ENCODE results near the gene TTC33. TPM values are rescaled to one million over a fixed set of nuclear protein-coding genes. Genes with fewer than 3 reads are reported as not detected.

The TTC33 gene
- total RNA-seq, 4 donors from 2014 or later, result 18.8 to 123 (median 39.7) TPM

- DNase-seq, result no peak
- intact Hi-C loops (cut with DNase I; ENCODE audit: low total_unique reads), result no loop called here
- no peaks in the 10 kb centered on the region for H3K27me3 ChIP-seq
- TF ChIP-seq CTCF (IDR thresholded peaks at IDR 0.05) (no peak), POLR2A (IDR thresholded peaks at IDR 0.05) (no peak)
- no peaks in the 10 kb centered on the region for H3K36me3 ChIP-seq
- H3K9me3 ChIP-seq, result no peaks in the 10 kb centered on the region
- H3K4me3 ChIP-seq, result no peak overlapping the region
- no peaks in the 10 kb centered on the region for H3K4me1 ChIP-seq
- no peak overlapping the region for H3K27ac ChIP-seq
These were observed 270.5 kb downstream of the TTC33 start for GRCh38 chr5:40485021-40485998.

- intact Hi-C loops (cut with DNase I; ENCODE audit: low total_unique reads), result no loop called here
- DNase-seq, result no peak
- Histone ChIP-seq H3K4me1 (no peaks in the 10 kb centered on the region), H3K4me3 (no peak overlapping the region), H3K27me3 (no peaks in the 10 kb centered on the region), H3K9me3 (no peaks in the 10 kb centered on the region), H3K27ac (no peak overlapping the region), H3K36me3 (no peaks in the 10 kb centered on the region)
- no peak for TF ChIP-seq CTCF (IDR thresholded peaks at IDR 0.05)
- TF ChIP-seq POLR2A (IDR thresholded peaks at IDR 0.05), result no peak
These were observed 271.3 kb downstream of the TTC33 start for GRCh38 chr5:40484495-40484894.

- no peaks in the 10 kb centered on the region for H3K9me3 ChIP-seq
- no peak for DNase-seq
- H3K4me3 ChIP-seq, result no peak overlapping the region
- TF ChIP-seq POLR2A (IDR thresholded peaks at IDR 0.05) (no peak), CTCF (IDR thresholded peaks at IDR 0.05) (no peak)
- no peaks in the 10 kb centered on the region for H3K36me3 ChIP-seq
- H3K27ac ChIP-seq, result no peak overlapping the region
- intact Hi-C loops (cut with DNase I; ENCODE audit: low total_unique reads), result no loop called here
- H3K27me3 ChIP-seq, result no peaks in the 10 kb centered on the region
- no peaks in the 10 kb centered on the region for H3K4me1 ChIP-seq
These were observed 272.4 kb downstream of the TTC33 start for GRCh38 chr5:40483316-40483715.

- Histone ChIP-seq H3K27me3 (no peaks in the 10 kb centered on the region), H3K9me3 (no peaks in the 10 kb centered on the region), H3K4me1 (no peaks in the 10 kb centered on the region), H3K27ac (no peak overlapping the region), H3K36me3 (no peaks in the 10 kb centered on the region), H3K4me3 (no peak overlapping the region)
- DNase-seq, result no peak
- TF ChIP-seq CTCF (IDR thresholded peaks at IDR 0.05), result no peak
- no peak for TF ChIP-seq POLR2A (IDR thresholded peaks at IDR 0.05)
- intact Hi-C loops (cut with DNase I; ENCODE audit: low total_unique reads), result no loop called here
These were observed 274.5 kb downstream of the TTC33 start for GRCh38 chr5:40481241-40481640.

- Histone ChIP-seq H3K9me3 (no peaks in the 10 kb centered on the region), H3K4me3 (no peak overlapping the region), H3K27me3 (no peaks in the 10 kb centered on the region), H3K27ac (no peak overlapping the region), H3K36me3 (no peaks in the 10 kb centered on the region), H3K4me1 (no peaks in the 10 kb centered on the region)
- DNase-seq, result no peak
- intact Hi-C loops (cut with DNase I; ENCODE audit: low total_unique reads), result no loop called here
- no peak for TF ChIP-seq POLR2A (IDR thresholded peaks at IDR 0.05)
- TF ChIP-seq CTCF (IDR thresholded peaks at IDR 0.05), result no peak
These were observed 275.4 kb downstream of the TTC33 start for GRCh38 chr5:40480392-40480791.
